A549 (cell line): ENCODE data around the gene THEM4.

Experiments
- BHLHE40 ChIP-seq: IDR thresholded peaks from 2 replicates; pipeline ENCODE4 v1.6.1; 2012; ENCODE audit warnings: low read depth, low read length, inconsistent platforms
- CHD2 ChIP-seq: fragments of 150-350 bp; IDR thresholded peaks from 2 replicates; pipeline ENCODE4 v1.6.1; 2014; ENCODE audit warnings: low read length; ENCODE audit not compliant: partially characterized antibody
- CTCF ChIP-seq: fragments of >200 bp; sonication (Bioruptor Twin); formaldehyde crosslinking; IDR thresholded peaks from 3 replicates; pipeline ENCODE4 v1.5.1; 2016
- ELK1 ChIP-seq: fragments of 150-350 bp; IDR thresholded peaks from 2 replicates; pipeline ENCODE4 v1.6.1; 2014; ENCODE audit warnings: low read depth, mild to moderate bottlenecking, low read length
- MAX ChIP-seq: IDR thresholded peaks from 2 replicates; pipeline ENCODE4 v1.6.1; 2012
- PBX3 ChIP-seq: IDR thresholded peaks from 2 replicates; pipeline ENCODE4 v1.6.1; 2012
- POLR2A ChIP-seq: IDR thresholded peaks from 2 replicates; pipeline ENCODE4 v1.6.1; 2012; ENCODE audit warnings: mild to moderate bottlenecking, low read length
- REST ChIP-seq: fragments of 200-600 bp; sonication (generic); IDR thresholded peaks from 2 replicates; pipeline ENCODE4 v1.6.1; 2016; ENCODE audit warnings: antibody characterized with exemption, mild to moderate bottlenecking, moderate library complexity
- SMC3 ChIP-seq: fragments of >200 bp; sonication (Bioruptor Twin); formaldehyde crosslinking; IDR thresholded peaks from 3 replicates; pipeline ENCODE4 v1.6.1; 2018; ENCODE audit warnings: inconsistent platforms
- USF2 ChIP-seq: fragments of 450-650 bp; IDR thresholded peaks from 2 replicates; pipeline ENCODE4 v1.6.1; 2014; ENCODE audit warnings: antibody characterized with exemption
- ZFP36 ChIP-seq: fragments of 450-650 bp; IDR thresholded peaks from 2 replicates; pipeline ENCODE4 v1.6.1; 2014; ENCODE audit warnings: borderline replicate concordance; ENCODE audit not compliant: partially characterized antibody

GRCh38 chr1:151871284-151872030 is 37.9 kb downstream of the THEM4 start:
- TF ChIP-seq BHLHE40, result no peak
- TF ChIP-seq CHD2, result no peak
- no peak for TF ChIP-seq PBX3
- no peak for TF ChIP-seq USF2
- TF ChIP-seq MAX, result no peak
- no peak for TF ChIP-seq CTCF
- no peak for TF ChIP-seq POLR2A
- TF ChIP-seq ZFP36, result no peak
- TF ChIP-seq REST, result no peak
- no peak for TF ChIP-seq ELK1
- no peak for TF ChIP-seq SMC3
